ENCODE measurements around the gene RGMB. TPM values are rescaled to one million over a fixed set of nuclear protein-coding genes. Genes with fewer than 3 reads are reported as not detected.
A peak's percentile ranks its signal among the peaks of the same experiment; 100 is the strongest.

The RGMB gene
- total and polyA plus RNA-seq, 2 donors (not counting 1 experiment from before 2014, with no cell fraction given): 81.6 to 185 TPM

GRCh38 chr5:98753507-98753906, 20.0 kb upstream of the RGMB start:
- no peaks in the 10 kb centered on the region for H3K9me3 ChIP-seq (ENCODE audit: control insufficient read depth, insufficient read depth, low read depth, low read length)
- H3K36me3 ChIP-seq (ENCODE audit: control insufficient read depth, insufficient read depth, low read length): no peaks in the 10 kb centered on the region
- no peak overlapping the region for H3K27ac ChIP-seq (ENCODE audit: insufficient read depth, low read length)
- H3K4me2 ChIP-seq (ENCODE audit: extremely low read depth, insufficient read depth, low read length): no peak overlapping the region
- H3K9ac ChIP-seq (ENCODE audit: insufficient read depth, low read length): no peak overlapping the region
- no peak overlapping the region for H2AFZ ChIP-seq (ENCODE audit: low read length)
- TF ChIP-seq CTCF (conservative IDR thresholded peaks at IDR 0.05 in 1 of 2, IDR thresholded peaks at IDR 0.05 in 1 of 2; ENCODE audit: low read depth in 1 of 2, low read length in 2 of 2) (no peak), EZH2 (IDR thresholded peaks at IDR 0.05; ENCODE audit: low read length, missing control alignments) (no peak)
- no peaks in the 10 kb centered on the region for H3K79me2 ChIP-seq (ENCODE audit: control insufficient read depth, insufficient read depth, low read length)
- peaks cover 2% of the 10 kb centered on the region for H3K4me1 ChIP-seq (ENCODE audit: control insufficient read depth, extremely low read depth, insufficient read depth, low read length)
- DNase-seq (ENCODE audit: low read depth in 2 of 2): no peak
- no peaks in the 10 kb centered on the region for H3K27me3 ChIP-seq (ENCODE audit: control insufficient read depth, insufficient read depth, low read length)
- H4K20me1 ChIP-seq (ENCODE audit: control insufficient read depth, extremely low read depth, insufficient read depth, low read length): no peaks in the 10 kb centered on the region
- no peak overlapping the region for H3K4me3 ChIP-seq (replicated peaks in 1 of 4; ENCODE audit: control extremely low read depth in 1 of 4, insufficient read depth in 1 of 4, low read depth in 3 of 4, low read length in 4 of 4)

GRCh38 chr5:98755406-98755805, 18.1 kb upstream of the RGMB start:
- Histone ChIP-seq H2AFZ (ENCODE audit: low read length) (no peak overlapping the region), H3K9ac (ENCODE audit: insufficient read depth, low read length) (no peak overlapping the region), H3K4me2 (ENCODE audit: extremely low read depth, insufficient read depth, low read length) (no peak overlapping the region), H3K9me3 (ENCODE audit: control insufficient read depth, insufficient read depth, low read depth, low read length) (no peaks in the 10 kb centered on the region), H3K27ac (ENCODE audit: insufficient read depth, low read length) (no peak overlapping the region), H3K27me3 (ENCODE audit: control insufficient read depth, insufficient read depth, low read length) (no peaks in the 10 kb centered on the region), H4K20me1 (ENCODE audit: control insufficient read depth, extremely low read depth, insufficient read depth, low read length) (no peaks in the 10 kb centered on the region), H3K79me2 (ENCODE audit: control insufficient read depth, insufficient read depth, low read length) (no peaks in the 10 kb centered on the region), H3K4me3 (replicated peaks in 1 of 4; ENCODE audit: control extremely low read depth in 1 of 4, insufficient read depth in 1 of 4, low read depth in 3 of 4, low read length in 4 of 4) (no peak overlapping the region), H3K4me1 (ENCODE audit: control insufficient read depth, extremely low read depth, insufficient read depth, low read length) (peaks cover 2% of the 10 kb centered on the region), H3K36me3 (ENCODE audit: control insufficient read depth, insufficient read depth, low read length) (no peaks in the 10 kb centered on the region)
- TF ChIP-seq CTCF (conservative IDR thresholded peaks at IDR 0.05 in 1 of 2, IDR thresholded peaks at IDR 0.05 in 1 of 2; ENCODE audit: low read depth in 1 of 2, low read length in 2 of 2) (no peak), EZH2 (IDR thresholded peaks at IDR 0.05; ENCODE audit: low read length, missing control alignments) (no peak)
- DNase-seq (ENCODE audit: low read depth in 2 of 2): peak; percentile 75 to 81

- TF ChIP-seq EZH2 (IDR thresholded peaks at IDR 0.05; ENCODE audit: low read length, missing control alignments): no peak
- TF ChIP-seq CTCF (conservative IDR thresholded peaks at IDR 0.05 in 1 of 2, IDR thresholded peaks at IDR 0.05 in 1 of 2; ENCODE audit: low read depth in 1 of 2, low read length in 2 of 2): no peak
- Histone ChIP-seq H2AFZ (ENCODE audit: low read length) (no peak overlapping the region), H3K9me3 (ENCODE audit: control insufficient read depth, insufficient read depth, low read depth, low read length) (no peaks in the 10 kb centered on the region), H3K4me2 (ENCODE audit: extremely low read depth, insufficient read depth, low read length) (no peak overlapping the region), H3K9ac (ENCODE audit: insufficient read depth, low read length) (no peak overlapping the region), H3K4me1 (ENCODE audit: control insufficient read depth, extremely low read depth, insufficient read depth, low read length) (peaks cover 2% of the 10 kb centered on the region), H3K27ac (ENCODE audit: insufficient read depth, low read length) (no peak overlapping the region), H3K79me2 (ENCODE audit: control insufficient read depth, insufficient read depth, low read length) (no peaks in the 10 kb centered on the region), H3K36me3 (ENCODE audit: control insufficient read depth, insufficient read depth, low read length) (no peaks in the 10 kb centered on the region), H4K20me1 (ENCODE audit: control insufficient read depth, extremely low read depth, insufficient read depth, low read length) (no peaks in the 10 kb centered on the region), H3K27me3 (ENCODE audit: control insufficient read depth, insufficient read depth, low read length) (no peaks in the 10 kb centered on the region), H3K4me3 (replicated peaks in 1 of 4; ENCODE audit: control extremely low read depth in 1 of 4, insufficient read depth in 1 of 4, low read depth in 3 of 4, low read length in 4 of 4) (no peak overlapping the region)
- no peak for DNase-seq (ENCODE audit: low read depth in 2 of 2)
These were observed 15.5 kb upstream of the RGMB start for GRCh38 chr5:98757978-98758377.

All from fibroblast of lung (primary cell).